HL-60 (cell line): ENCODE results near the gene XIRP2.

Experiments
- CTCF ChIP-seq: IDR thresholded peaks from one replicate; pipeline ENCODE4 v1.5.1; 2011; ENCODE audit warnings: low read length, control low read depth, inconsistent platforms; ENCODE audit not compliant: insufficient read depth
- POLR2AphosphoS5 ChIP-seq: IDR thresholded peaks from 2 replicates; pipeline ENCODE4 v1.6.1; 2012; ENCODE audit warnings: low read depth
- REST ChIP-seq: IDR thresholded peaks from 2 replicates; pipeline ENCODE4 v1.6.1; 2012; ENCODE audit warnings: low read depth; ENCODE audit not compliant: insufficient replicate concordance

- no peak for TF ChIP-seq POLR2AphosphoS5
- TF ChIP-seq CTCF, result no peak
- no peak for TF ChIP-seq REST
Measured at GRCh38 chr2:167013227-167013626, 124.9 kb downstream of the XIRP2 start.
